ENCODE data around the gene CDH10.

DNA sequence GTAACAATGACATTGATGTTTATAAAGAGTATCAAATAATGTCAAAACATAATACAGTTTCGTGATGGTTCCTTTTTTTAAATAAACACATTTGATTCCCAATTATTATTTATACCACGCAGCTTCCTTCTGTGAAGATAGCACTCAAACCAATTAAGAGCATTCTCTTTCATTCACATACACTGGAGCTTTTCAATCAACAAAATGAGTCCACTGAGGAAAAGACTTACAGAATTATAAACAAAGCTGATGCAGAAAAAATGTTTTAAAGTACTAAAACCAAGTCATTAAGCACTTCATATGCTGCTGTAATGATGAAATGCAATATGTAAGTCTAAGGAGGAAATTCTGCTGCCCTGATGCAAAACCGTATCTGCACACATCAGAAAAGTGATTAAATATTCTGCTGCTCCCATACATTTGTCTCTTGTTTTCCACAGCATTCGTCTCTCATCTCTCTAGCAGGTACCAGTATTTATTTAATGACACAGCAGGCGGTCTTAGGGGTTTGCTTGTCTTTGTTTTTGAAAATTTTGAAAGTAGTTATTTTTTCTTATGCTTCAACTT lies 147.1 kb downstream of the CDH10 start:
- no peak for TF ChIP-seq POLR2A (IDR thresholded peaks at IDR 0.05)
- TF ChIP-seq, protein P1, sequence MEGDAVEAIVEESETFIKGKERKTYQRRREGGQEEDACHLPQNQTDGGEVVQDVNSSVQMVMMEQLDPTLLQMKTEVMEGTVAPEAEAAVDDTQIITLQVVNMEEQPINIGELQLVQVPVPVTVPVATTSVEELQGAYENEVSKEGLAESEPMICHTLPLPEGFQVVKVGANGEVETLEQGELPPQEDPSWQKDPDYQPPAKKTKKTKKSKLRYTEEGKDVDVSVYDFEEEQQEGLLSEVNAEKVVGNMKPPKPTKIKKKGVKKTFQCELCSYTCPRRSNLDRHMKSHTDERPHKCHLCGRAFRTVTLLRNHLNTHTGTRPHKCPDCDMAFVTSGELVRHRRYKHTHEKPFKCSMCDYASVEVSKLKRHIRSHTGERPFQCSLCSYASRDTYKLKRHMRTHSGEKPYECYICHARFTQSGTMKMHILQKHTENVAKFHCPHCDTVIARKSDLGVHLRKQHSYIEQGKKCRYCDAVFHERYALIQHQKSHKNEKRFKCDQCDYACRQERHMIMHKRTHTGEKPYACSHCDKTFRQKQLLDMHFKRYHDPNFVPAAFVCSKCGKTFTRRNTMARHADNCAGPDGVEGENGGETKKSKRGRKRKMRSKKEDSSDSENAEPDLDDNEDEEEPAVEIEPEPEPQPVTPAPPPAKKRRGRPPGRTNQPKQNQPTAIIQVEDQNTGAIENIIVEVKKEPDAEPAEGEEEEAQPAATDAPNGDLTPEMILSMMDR (IDR thresholded peaks at IDR 0.05 in 4 of 5, conservative IDR thresholded peaks at IDR 0.05 in 1 of 5) = no peak
